Thyroid gland (tissue), 4 donors: Measurements from ENCODE around the gene NSG1. TPM values are rescaled to one million over a fixed set of nuclear protein-coding genes. Genes with fewer than 3 reads are reported as not detected.

Source experiments
- DNase-seq, 2 donors: peaks; one replicate each; pipeline ENCODE4 v3.0.0-alpha.2; 2019
- H3K27ac ChIP-seq, 3 donors: fragments of 200-600 bp; sonication (generic); 1 replicate in 2 of 3; 2 replicates in 1 of 3; pipeline ENCODE4 v1.5.1; 2016 to 2019; ENCODE audit warnings: mild to moderate bottlenecking in 1 of 3, moderate library complexity in 1 of 3
- H3K27me3 ChIP-seq: fragments of 200-600 bp; sonication (generic); one replicate; pipeline ENCODE4 v1.5.1; 2019
- H3K36me3 ChIP-seq, 2 donors: fragments of 200-600 bp; sonication (generic); one replicate each; pipeline ENCODE4 v1.5.1; 2016 to 2019
- H3K4me1 ChIP-seq, 2 donors: fragments of 200-600 bp; sonication (generic); one replicate each; pipeline ENCODE4 v1.5.1; 2017 to 2019
- H3K4me3 ChIP-seq, 3 donors: fragments of 200-600 bp; sonication (generic); replicated peaks in 1 of 3; 1 replicate in 2 of 3; 2 replicates in 1 of 3; pipeline ENCODE4 v1.5.1; 2016; ENCODE audit warnings: mild to moderate bottlenecking in 1 of 3
- H3K9me3 ChIP-seq: fragments of 200-600 bp; sonication (generic); one replicate; pipeline ENCODE4 v1.5.1; 2017
- POLR2A ChIP-seq, 2 donors: fragments of 450-650 bp; IDR thresholded peaks; one replicate each; pipeline ENCODE4 v1.6.1; 2017; ENCODE audit warnings: antibody characterized with exemption in 2 of 2, mild to moderate bottlenecking in 2 of 2, moderate library complexity in 1 of 2
- WGBS, 2 donors: methylation state at CpG; one replicate each; pipeline ENCODE4 v1.1.5; 2017; 5-methylcytosine and 5-hydroxymethylcytosine counted together
- intact Hi-C: fragments of 100-400 bp; cut with DNase I; formaldehyde crosslinking; loops from one replicate; pipeline ENCODE4 v1.15.1; 2023
- total RNA-seq, 4 donors: library from RNA; depleted of rRNA; stranded (reverse); fragments of >200 nt; gene quantifications; one replicate each; pipeline ENCODE4 v1.2.3, GENCODE V29; 2016
- TF ChIP-seq, protein P1 (sequence below), 6 experiments: fragments of 200-600 bp in 3 of 6; fragments of 450-650 bp in 3 of 6; sonication (generic) in 3 of 6; IDR thresholded peaks; one replicate each; pipeline ENCODE4 v1.5.1; 2016 to 2019; ENCODE audit warnings: antibody characterized with exemption in 6 of 6, mild to moderate bottlenecking in 2 of 6, inconsistent platforms in 1 of 6, moderate library complexity in 1 of 6

Gene NSG1
- total RNA-seq, 4 donors from 2014 or later, result 0.40 to 0.44 TPM; not detected in 2

DNA sequence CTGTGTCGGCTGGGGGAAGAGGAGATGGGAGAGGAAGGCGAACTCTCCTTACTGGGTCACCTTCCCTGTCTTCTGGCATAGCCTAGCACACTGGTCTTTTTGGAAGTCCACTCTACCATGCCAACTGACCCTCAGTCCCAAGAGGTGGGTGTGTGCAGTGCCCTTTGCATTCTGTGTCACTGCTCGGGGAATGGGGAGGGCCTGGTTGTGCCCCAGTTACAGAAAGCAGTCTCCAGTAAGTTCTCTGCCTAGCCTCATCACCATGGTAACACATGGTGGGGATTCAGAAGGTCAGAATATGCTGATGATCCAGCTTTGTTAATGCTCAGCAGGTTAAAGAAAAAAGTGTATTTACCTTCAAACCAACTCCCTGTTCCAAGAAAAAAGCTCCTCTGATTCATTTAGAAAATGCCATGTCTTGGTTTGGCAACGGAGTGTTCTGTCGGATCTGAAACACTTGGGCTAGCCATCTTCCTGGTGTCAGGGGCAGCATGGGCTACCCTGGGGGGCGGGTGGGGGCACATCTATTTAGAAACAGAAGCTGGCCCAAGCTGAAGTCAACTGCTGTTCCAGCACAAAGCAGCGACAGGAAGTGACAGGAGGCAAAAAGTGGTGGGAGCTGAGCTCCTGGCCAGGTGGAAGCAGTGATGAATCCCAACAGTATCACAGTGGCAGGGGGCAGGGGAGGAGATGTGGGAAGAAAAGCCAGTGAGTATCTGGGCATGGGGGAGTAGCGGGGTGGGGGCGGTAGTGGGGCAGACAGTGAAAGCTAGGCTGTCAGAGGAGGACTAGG is 37.0 kb downstream of the NSG1 start:
- Histone ChIP-seq H3K4me1 (peaks cover 0 to 16% of the 10 kb centered on the region in 2 donors), H3K4me3 (no peak overlapping the region), H3K27ac (no peak overlapping the region), H3K9me3 (no peaks in the 10 kb centered on the region), H3K27me3 (no peaks in the 10 kb centered on the region), H3K36me3 (peaks cover 28 to 31% of the 10 kb centered on the region in 2 donors)
- TF ChIP-seq, protein P1, sequence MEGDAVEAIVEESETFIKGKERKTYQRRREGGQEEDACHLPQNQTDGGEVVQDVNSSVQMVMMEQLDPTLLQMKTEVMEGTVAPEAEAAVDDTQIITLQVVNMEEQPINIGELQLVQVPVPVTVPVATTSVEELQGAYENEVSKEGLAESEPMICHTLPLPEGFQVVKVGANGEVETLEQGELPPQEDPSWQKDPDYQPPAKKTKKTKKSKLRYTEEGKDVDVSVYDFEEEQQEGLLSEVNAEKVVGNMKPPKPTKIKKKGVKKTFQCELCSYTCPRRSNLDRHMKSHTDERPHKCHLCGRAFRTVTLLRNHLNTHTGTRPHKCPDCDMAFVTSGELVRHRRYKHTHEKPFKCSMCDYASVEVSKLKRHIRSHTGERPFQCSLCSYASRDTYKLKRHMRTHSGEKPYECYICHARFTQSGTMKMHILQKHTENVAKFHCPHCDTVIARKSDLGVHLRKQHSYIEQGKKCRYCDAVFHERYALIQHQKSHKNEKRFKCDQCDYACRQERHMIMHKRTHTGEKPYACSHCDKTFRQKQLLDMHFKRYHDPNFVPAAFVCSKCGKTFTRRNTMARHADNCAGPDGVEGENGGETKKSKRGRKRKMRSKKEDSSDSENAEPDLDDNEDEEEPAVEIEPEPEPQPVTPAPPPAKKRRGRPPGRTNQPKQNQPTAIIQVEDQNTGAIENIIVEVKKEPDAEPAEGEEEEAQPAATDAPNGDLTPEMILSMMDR (IDR thresholded peaks at IDR 0.05), result no peak
- TF ChIP-seq POLR2A (IDR thresholded peaks at IDR 0.05), result no peak
- intact Hi-C loops, result no loop called here
- WGBS, 2 donors, result 87 to 89% methylated on average over 9 of the region's 9 CpGs
- no peak for DNase-seq

DNA sequence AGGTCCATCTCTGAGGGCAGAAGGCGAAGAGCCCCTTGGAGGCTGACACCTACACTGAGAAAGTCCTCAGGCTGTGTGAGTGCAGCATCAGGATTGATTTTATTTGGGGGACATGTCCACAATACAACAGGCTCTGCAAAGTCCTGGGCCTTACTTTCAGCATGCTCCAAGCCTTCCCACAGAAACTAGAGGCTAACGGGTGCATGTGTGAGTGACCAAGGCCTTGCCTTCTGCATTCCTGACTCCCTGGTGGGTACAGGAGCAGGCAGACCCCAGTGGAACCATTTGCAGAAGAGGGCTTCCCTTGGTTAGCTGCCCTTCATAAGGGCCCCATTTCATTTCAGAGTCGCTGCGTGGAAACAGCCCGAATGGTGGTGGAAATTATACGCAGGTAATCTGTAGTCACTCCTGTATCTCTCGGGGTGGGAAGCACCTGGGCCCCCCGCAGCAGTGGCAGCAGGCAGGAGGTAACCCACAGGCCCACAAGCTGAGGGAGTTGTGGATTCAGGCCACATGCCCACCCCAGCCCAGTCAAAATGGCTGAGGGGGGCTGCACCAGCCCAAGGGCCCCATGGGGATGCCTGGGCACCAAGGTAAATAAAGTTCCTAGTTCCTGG is 37.7 kb downstream of the NSG1 start:
- Histone ChIP-seq H3K9me3 (no peaks in the 10 kb centered on the region), H3K36me3 (peaks cover 21 to 27% of the 10 kb centered on the region in 2 donors), H3K4me1 (peaks cover 0 to 16% of the 10 kb centered on the region in 2 donors), H3K27me3 (no peaks in the 10 kb centered on the region), H3K27ac (no peak overlapping the region), H3K4me3 (no peak overlapping the region)
- 91% methylated on average over 8 of the region's 8 CpGs for WGBS, 2 donors
- intact Hi-C loops, result no loop called here
- no peak for DNase-seq
- no peak for TF ChIP-seq POLR2A (IDR thresholded peaks at IDR 0.05)
- TF ChIP-seq, protein P1 (IDR thresholded peaks at IDR 0.05), result no peak

DNA sequence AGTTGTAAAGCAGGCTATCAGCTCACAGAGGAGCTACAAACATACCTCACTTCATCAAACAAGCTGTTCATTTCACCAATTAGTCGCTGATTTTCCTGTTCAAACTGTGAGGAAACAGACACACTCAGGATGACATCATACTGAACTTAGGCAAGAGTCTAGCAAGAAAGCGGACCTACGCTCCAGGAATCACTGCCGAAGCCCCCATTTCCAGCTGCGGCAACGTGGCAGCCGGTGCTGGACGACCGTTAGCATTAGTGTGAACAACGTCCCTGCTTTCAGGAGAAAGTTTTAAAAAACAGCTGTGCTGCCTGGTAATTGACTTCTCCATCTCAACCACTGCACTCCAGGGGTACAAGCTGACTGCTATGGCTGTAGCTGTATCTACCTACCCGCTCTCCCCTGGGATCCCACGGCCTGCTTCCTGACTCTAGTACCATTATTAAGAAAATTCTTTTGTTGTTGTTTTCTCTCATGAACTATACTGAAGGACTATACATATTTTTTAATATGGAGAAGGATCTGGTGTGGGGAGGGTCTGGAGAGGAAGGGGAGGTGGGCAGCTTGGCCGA is 38.3 kb downstream of the NSG1 start:
- 91 to 95% methylated on average over 13 of the region's 13 CpGs for WGBS, 2 donors
- no peaks in the 10 kb centered on the region for H3K27me3 ChIP-seq
- peaks cover 0 to 16% of the 10 kb centered on the region in 2 donors for H3K4me1 ChIP-seq
- no peak overlapping the region for H3K4me3 ChIP-seq
- DNase-seq, result no peak
- H3K27ac ChIP-seq, result no peak overlapping the region
- H3K9me3 ChIP-seq, result no peaks in the 10 kb centered on the region
- TF ChIP-seq POLR2A (IDR thresholded peaks at IDR 0.05), result no peak
- TF ChIP-seq, protein P1 (IDR thresholded peaks at IDR 0.05), result no peak
- intact Hi-C loops, result no loop called here
- H3K36me3 ChIP-seq, result peaks cover 16 to 23% of the 10 kb centered on the region in 2 donors

DNA sequence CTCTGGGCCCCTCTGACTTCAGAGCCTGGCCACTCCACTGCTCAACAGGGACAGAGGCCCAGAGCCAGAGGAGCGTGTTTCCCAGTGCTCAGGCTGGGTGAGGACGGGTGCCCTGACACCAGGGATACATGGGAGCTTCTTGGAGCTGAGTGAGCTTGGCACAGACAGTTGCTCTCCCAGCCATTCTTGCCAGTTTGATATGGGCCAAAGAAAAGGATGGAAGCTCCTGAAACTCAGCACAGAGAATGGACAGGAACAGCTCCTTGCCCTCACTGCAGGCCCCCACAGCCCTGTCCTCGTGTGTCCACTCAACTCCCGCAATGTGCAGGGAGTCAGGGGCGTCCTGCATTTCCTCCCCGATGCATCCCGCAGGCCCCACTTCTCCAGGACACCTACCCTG is 38.8 kb downstream of the NSG1 start:
- no peak overlapping the region for H3K27ac ChIP-seq
- TF ChIP-seq, protein P1 (IDR thresholded peaks at IDR 0.05), result no peak
- no peak for TF ChIP-seq POLR2A (IDR thresholded peaks at IDR 0.05)
- no peak overlapping the region for H3K4me3 ChIP-seq
- 90% methylated on average over 7 of the region's 7 CpGs for WGBS, 2 donors
- H3K27me3 ChIP-seq, result no peaks in the 10 kb centered on the region
- no peak for DNase-seq
- H3K4me1 ChIP-seq, result peaks cover 0 to 16% of the 10 kb centered on the region in 2 donors
- intact Hi-C loops, result no loop called here
- peaks cover 13 to 18% of the 10 kb centered on the region in 2 donors for H3K36me3 ChIP-seq
- no peaks in the 10 kb centered on the region for H3K9me3 ChIP-seq
